ENCODE results near the gene CENPV.
"Not testable (repeated sequence)": the region's sequence is repeated elsewhere in the genome, so short reads cannot be mapped to it uniquely, and the experiment has no call there.

CENPV gene

GRCh38 chr17:16306211-16306610 is 47.1 kb downstream of the CENPV start:
- no peak for DNase-seq

- DNase-seq: peak; percentile 12
Measured at GRCh38 chr17:16304830-16305229, 48.4 kb downstream of the CENPV start.

- no peak for DNase-seq
Measured at GRCh38 chr17:16302856-16303255, 50.4 kb downstream of the CENPV start.

- DNase-seq: no peak
Measured at GRCh38 chr17:16301963-16302855, 51.1 kb downstream of the CENPV start.

- DNase-seq: no peak
Measured at GRCh38 chr17:16300554-16300953, 52.7 kb downstream of the CENPV start.

- DNase-seq: no peak
Measured at GRCh38 chr17:16298140-16298662, 55.1 kb downstream of the CENPV start.

- DNase-seq: no peak
Measured at GRCh38 chr17:16297367-16298139, 55.7 kb downstream of the CENPV start.

- DNase-seq: not testable (repeated sequence)
Measured at GRCh38 chr17:16296072-16296471, 57.2 kb downstream of the CENPV start.

GRCh38 chr17:16294560-16294959 is 58.7 kb downstream of the CENPV start:
- no peak for DNase-seq

- no peak for DNase-seq
Measured at GRCh38 chr17:16293931-16294330, 59.3 kb downstream of the CENPV start.
